CD4-positive, alpha-beta T cell (primary cell): ENCODE data around the gene TMEM184B. TPM values are rescaled to one million over a fixed set of nuclear protein-coding genes. Genes with fewer than 3 reads are reported as not detected.

ENCODE experiments used
- ATAC-seq: fragments of 200-7000 bp; cut with Tn5 transposase; one replicate; pipeline ENCODE4 v1.10.0; 2022; ENCODE audit warnings: mild to moderate bottlenecking; ENCODE audit not compliant: poor library complexity
- CTCF ChIA-PET: fragments of 350-600 bp; sonication (Branson Sonifier 250); formaldehyde crosslinking; loops from one replicate; lab custom pipeline; 2021; ENCODE audit warnings: antibody characterized with exemption, inconsistent platforms; lab: Charles Lee
- POLR2A ChIA-PET: fragments of 350-600 bp; sonication (Branson Sonifier 250); formaldehyde crosslinking; loops from one replicate; lab custom pipeline; 2021; ENCODE audit warnings: antibody characterized with exemption, inconsistent platforms; lab: Charles Lee
- DNase-seq, 14 experiments: peaks; one replicate each; pipeline ENCODE4 v3.0.0-alpha.2; 2013 to 2020; ENCODE audit warnings: mixed read lengths in 2 of 14
- H3K27ac ChIP-seq, 2 donors: one replicate each; pipeline versions ENCODE4 v1.5.1 to v1.7.0; 2013; ENCODE audit warnings: low read length in 2 of 2, low read depth in 1 of 2, mild to moderate bottlenecking in 1 of 2
- H3K27me3 ChIP-seq, 2 experiments: 1 replicate in 1 of 2; 2 replicates in 1 of 2; pipeline versions ENCODE4 v1.6.1 to v1.7.0; 2013; ENCODE audit warnings: low read length in 2 of 2, control low read depth in 1 of 2, mild to moderate bottlenecking in 1 of 2, moderate library complexity in 1 of 2; ENCODE audit not compliant: insufficient read depth in 2 of 2, control insufficient read depth in 1 of 2
- H3K36me3 ChIP-seq: one replicate; pipeline ENCODE4 v1.6.1; 2013; ENCODE audit warnings: low read length, control low read depth; ENCODE audit not compliant: insufficient read depth
- H3K4me1 ChIP-seq: one replicate; pipeline ENCODE4 v1.6.1; 2013; ENCODE audit warnings: low read length, control low read depth; ENCODE audit not compliant: insufficient read depth
- H3K4me3 ChIP-seq: one replicate; pipeline ENCODE4 v1.5.1; 2013; ENCODE audit warnings: mild to moderate bottlenecking, low read length, moderate library complexity
- H3K9me3 ChIP-seq, 2 experiments: 1 replicate in 1 of 2; 2 replicates in 1 of 2; pipeline versions ENCODE4 v1.6.1 to v1.7.0; 2013; ENCODE audit warnings: low read length in 2 of 2, mild to moderate bottlenecking in 2 of 2, control low read depth in 1 of 2, moderate library complexity in 1 of 2; ENCODE audit not compliant: control insufficient read depth in 1 of 2, insufficient read depth in 1 of 2
- H3K27ac Mint-ChIP-seq: one replicate; pipeline ENCODE4 v1.8.0; 2020; ENCODE audit warnings: mixed read lengths
- H3K27me3 Mint-ChIP-seq: one replicate; pipeline ENCODE4 v1.8.0; 2021; ENCODE audit warnings: mixed read lengths
- H3K36me3 Mint-ChIP-seq: one replicate; pipeline ENCODE4 v1.8.0; 2021; ENCODE audit warnings: low read depth, mixed read lengths
- H3K4me1 Mint-ChIP-seq: one replicate; pipeline ENCODE4 v1.8.0; 2021; ENCODE audit warnings: low read depth, mixed read lengths
- H3K4me3 Mint-ChIP-seq: one replicate; pipeline ENCODE4 v1.8.0; 2020; ENCODE audit warnings: mild to moderate bottlenecking, mixed read lengths
- H3K9me3 Mint-ChIP-seq: one replicate; pipeline ENCODE4 v1.8.0; 2020; ENCODE audit warnings: mixed read lengths
- CTCF ChIP-seq: fragments of 200-600 bp; IDR thresholded peaks from one replicate; pipeline ENCODE4 v1.8.0; 2022; ENCODE audit warnings: antibody characterized with exemption, mild to moderate bottlenecking
- intact Hi-C, 2 experiments: fragments of 100-400 bp; cut with DNase I in 1 of 2; cut with micrococcal nuclease in 1 of 2; formaldehyde crosslinking; loops; one replicate each; pipeline versions ENCODE4 v1.15.1 to v1.9.0; 2023 to 2025; cut with DNase I, micrococcal nuclease
- total RNA-seq, 174 experiments: library from RNA in 2 of 174; stranded (reverse) in 2 of 174; gene quantifications; one replicate each; pipeline ENCODE4 v1.2.3 and lab custom pipeline; 2021 to 2026

TMEM184B gene
- total RNA-seq, 2 experiments from 2014 or later, result 49.3 to 50.1 TPM

- peak in 9 of 14 experiments; percentile 16 to 71 (median 57) for DNase-seq
- peak overlapping the region; percentile 55 to 82 for H3K27ac ChIP-seq
- H3K4me1 ChIP-seq, result peaks cover 37% of the 10 kb centered on the region
- TF ChIP-seq CTCF, result no peak
- CTCF ChIA-PET, result no interaction called here
- no peaks in the 10 kb centered on the region for H3K36me3 ChIP-seq
- H3K27me3 Mint-ChIP-seq, result no peaks in the 10 kb centered on the region
- H3K36me3 Mint-ChIP-seq, result no peaks in the 10 kb centered on the region
- no peaks in the 10 kb centered on the region for H3K9me3 ChIP-seq
- peak overlapping the region; percentile 71 for H3K27ac Mint-ChIP-seq
- H3K4me3 Mint-ChIP-seq, result peak overlapping the region; percentile 89
- intact Hi-C loops, result loop anchor here (5.0 to 10.0 kb wide), 3 partner anchors 62 to 114 kb away; partner anchors contain the start of genes CSNK1E (in 1 of the 2) and TMEM184B (in 1 of the 2)
- no peaks in the 10 kb centered on the region for H3K27me3 ChIP-seq
- H3K9me3 Mint-ChIP-seq, result no peaks in the 10 kb centered on the region
- H3K4me1 Mint-ChIP-seq, result peaks cover 26% of the 10 kb centered on the region
- POLR2A ChIA-PET, result interaction anchor here (0.7 to 3.5 kb wide), 6 partner anchors 11 to 1116 kb away, joined by 3 to 39 read pairs (median 3); partner anchors contain the start of genes CBX6, PLA2G6 and RPL3
- H3K4me3 ChIP-seq, result peak overlapping the region; percentile 83
- ATAC-seq, result peak; percentile 30
Observed at GRCh38 chr22:38203090-38203810, 69.6 kb downstream of the TMEM184B start.

- Histone ChIP-seq H3K36me3 (no peaks in the 10 kb centered on the region), H3K4me3 (peak overlapping the region; percentile 83), H3K4me1 (peaks cover 37% of the 10 kb centered on the region), H3K27me3 (no peaks in the 10 kb centered on the region), H3K9me3 (no peaks in the 10 kb centered on the region), H3K27ac (peak overlapping the region; percentile 55 to 82)
- ChIA-PET POLR2A (interaction anchor here (0.8 to 3.5 kb wide), 8 partner anchors 12 to 1117 kb away, joined by 3 to 39 read pairs (median 5); partner anchors contain the start of genes CBX6, CSNK1E, GGA1 and PLA2G6), CTCF (interaction anchor here (0.5 to 1.7 kb wide), 2 partner anchors 22 to 190 kb away, joined by 3 to 7 read pairs; no protein-coding TSS in a partner anchor)
- intact Hi-C loops, result loop anchor here (5.0 to 10.0 kb wide), 3 partner anchors 62 to 115 kb away; partner anchors contain the start of genes CSNK1E (in 1 of the 2) and TMEM184B (in 1 of the 2)
- peak; percentile 28 for ATAC-seq
- H3K27ac Mint-ChIP-seq, result peak overlapping the region; percentile 71
- H3K27me3 Mint-ChIP-seq, result no peaks in the 10 kb centered on the region
- no peak for TF ChIP-seq CTCF
- peak overlapping the region; percentile 89 for H3K4me3 Mint-ChIP-seq
- no peaks in the 10 kb centered on the region for H3K36me3 Mint-ChIP-seq
- peak in 13 of 14 experiments; percentile 22 to 86 (median 47) for DNase-seq
- H3K4me1 Mint-ChIP-seq, result peaks cover 26% of the 10 kb centered on the region
- no peaks in the 10 kb centered on the region for H3K9me3 Mint-ChIP-seq
Observed at GRCh38 chr22:38202437-38203089, 70.2 kb downstream of the TMEM184B start.
